Bladder microvascular endothelial cell (primary cell): ENCODE data around the gene WRAP53. TPM values are rescaled to one million over a fixed set of nuclear protein-coding genes. Genes with fewer than 3 reads are reported as not detected.

Experiments used
- total RNA-seq: library from RNA; depleted of rRNA; stranded (reverse); fragments of >200 nt; gene quantifications from 2 replicates; pipeline ENCODE4 v1.2.3, GENCODE V29; 2014

Gene WRAP53
- total RNA-seq: 8.0 and 11.8 TPM in 2 replicates

DNA sequence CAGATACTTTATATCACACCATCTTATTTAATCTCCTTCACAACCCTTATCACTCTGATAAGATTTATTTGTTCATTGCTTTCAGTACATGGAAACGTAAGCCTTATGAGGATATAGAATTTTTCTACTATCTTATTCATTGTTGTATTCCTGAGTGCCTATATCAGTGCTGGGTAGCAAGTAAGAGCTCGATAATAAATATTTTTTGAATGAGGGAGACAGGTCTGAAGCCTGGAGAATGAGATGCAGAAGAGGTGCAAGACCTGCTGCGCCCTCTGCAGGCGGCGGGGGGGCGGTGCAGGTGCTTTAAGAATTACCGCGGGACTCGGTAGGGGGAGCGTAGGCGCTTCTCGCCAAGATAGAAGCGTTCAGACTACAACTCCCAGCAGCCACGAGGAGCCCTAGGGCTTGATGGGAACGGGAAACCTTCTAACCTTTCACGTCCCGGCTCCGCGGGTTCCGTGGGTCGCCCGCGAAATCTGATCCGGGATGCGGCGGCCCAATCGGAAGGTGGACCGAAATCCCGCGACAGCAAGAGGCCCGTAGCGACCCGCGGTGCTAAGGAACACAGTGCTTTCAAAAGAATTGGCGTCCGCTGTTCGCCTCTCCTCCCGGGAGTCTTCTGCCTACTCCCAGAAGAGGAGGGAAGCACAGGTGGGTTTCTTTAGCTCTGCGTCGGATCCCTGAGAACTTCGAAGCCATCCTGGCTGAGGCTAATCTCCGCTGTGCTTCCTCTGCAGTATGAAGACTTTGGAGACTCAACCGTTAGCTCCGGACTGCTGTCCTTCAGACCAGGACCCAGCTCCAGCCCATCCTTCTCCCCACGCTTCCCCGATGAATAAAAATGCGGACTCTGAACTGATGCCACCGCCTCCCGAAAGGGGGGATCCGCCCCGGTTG lies at the start of gene WRAP53:
Gene WRAP53 (plus strand): TSS at position 570 of the 900 bp plus-strand sequence. CDS start 172 bp downstream, at position 742.

DNA sequence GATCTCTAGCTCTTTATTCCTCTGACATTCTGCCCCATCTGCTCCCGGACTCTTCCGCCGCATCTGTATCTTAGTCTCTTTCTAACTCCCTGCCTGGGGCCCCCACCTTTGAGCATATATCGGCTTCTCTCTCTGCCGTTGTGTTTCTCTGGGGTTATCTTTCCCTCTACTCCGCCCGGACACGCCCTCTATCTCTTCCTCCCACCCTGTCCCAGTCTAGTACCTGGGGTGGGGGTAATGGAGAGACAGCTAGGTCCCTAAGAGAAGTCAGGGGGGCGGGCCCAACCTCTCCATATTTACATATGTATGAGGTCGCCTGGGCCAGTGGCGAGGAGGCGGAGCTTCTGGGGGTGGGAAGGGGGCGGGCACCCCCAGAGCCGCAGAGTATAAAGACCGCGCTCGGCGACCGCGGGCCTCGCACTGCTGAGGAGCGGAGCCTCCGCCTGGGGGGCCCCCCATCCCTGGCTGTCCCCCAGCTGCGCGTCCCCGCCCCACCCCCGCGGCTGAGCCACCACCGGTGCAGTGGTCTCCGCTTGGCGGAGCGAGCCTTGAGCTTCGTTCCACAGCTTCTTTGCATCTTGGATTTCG lies 37.7 kb upstream of the WRAP53 start, which contains the start of gene ATP1B2:
Gene ATP1B2 (plus strand): TSS at position 418 of the 588 bp plus-strand sequence. CDS start 593 bp downstream, outside the sequence.

DNA sequence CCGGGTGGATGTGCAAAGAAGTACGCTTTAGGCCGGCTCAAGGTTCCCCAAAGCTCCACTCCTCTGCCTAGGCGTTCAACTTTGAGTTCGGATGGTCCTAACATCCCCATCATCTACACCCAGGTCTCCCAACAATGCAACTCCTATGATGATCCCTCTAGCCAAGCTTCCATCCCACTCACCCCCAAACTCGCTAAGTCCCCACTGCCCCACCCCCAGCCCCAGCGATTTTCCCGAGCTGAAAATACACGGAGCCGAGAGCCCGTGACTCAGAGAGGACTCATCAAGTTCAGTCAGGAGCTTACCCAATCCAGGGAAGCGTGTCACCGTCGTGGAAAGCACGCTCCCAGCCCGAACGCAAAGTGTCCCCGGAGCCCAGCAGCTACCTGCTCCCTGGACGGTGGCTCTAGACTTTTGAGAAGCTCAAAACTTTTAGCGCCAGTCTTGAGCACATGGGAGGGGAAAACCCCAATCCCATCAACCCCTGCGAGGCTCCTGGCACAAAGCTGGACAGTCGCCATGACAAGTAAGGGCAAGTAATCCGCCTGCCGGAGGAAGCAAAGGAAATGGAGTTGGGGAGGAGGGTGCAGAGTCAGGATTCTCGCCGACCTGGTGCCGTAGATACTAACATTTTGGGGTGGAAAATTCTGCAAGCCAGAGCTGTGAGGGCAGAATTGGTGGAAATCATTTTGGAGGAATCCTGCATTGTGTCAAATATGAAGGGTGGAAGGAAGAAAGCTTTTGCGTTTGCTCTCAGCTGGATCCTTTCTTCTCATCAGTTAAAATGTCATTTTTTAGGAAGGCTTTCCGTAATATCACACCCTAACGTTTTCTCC lies 987 bp upstream of the WRAP53 start, which contains the start of gene TP53:
Gene TP53 (minus strand): TSS at position 419 of the 836 bp plus-strand sequence. CDS start 10,896 bp downstream, outside the sequence.

DNA sequence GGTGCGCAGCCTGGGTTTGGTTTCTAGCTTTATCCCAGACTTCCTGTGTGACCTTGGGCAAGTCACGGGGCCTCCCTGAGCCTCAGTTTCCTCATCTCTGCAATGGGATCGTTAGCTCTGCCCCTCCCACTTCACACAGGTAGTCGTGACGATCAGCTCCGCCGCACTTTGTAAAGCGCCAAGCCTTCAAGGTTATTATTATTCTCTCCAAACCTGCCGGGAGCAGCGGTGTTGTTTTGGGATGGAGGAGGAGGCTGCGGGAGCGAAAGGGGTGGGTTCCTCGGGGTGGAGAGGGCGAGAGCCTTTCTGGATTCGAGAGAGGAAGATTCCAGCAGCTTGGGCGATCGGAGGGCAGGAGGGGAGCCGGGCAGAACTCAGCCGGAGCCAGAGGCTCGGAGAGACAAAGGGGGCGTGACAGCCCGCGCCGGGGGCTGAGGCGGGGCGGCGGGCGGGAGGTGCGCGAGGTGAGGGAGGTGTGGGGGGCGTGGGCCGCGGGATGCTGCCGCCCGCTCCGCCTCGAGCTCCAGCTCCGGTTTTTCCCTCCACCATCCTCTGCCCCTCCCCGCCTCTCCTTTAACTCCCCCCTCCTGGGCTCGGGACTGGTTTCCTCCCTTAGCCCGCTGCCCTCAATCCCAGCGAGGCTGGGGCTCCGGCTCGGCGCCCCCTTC lies 16.5 kb downstream of the WRAP53 start, which contains the start of gene EFNB3:
Gene EFNB3 (plus strand): TSS at position 602 of the 668 bp plus-strand sequence. CDS start 397 bp downstream, outside the sequence.

DNA sequence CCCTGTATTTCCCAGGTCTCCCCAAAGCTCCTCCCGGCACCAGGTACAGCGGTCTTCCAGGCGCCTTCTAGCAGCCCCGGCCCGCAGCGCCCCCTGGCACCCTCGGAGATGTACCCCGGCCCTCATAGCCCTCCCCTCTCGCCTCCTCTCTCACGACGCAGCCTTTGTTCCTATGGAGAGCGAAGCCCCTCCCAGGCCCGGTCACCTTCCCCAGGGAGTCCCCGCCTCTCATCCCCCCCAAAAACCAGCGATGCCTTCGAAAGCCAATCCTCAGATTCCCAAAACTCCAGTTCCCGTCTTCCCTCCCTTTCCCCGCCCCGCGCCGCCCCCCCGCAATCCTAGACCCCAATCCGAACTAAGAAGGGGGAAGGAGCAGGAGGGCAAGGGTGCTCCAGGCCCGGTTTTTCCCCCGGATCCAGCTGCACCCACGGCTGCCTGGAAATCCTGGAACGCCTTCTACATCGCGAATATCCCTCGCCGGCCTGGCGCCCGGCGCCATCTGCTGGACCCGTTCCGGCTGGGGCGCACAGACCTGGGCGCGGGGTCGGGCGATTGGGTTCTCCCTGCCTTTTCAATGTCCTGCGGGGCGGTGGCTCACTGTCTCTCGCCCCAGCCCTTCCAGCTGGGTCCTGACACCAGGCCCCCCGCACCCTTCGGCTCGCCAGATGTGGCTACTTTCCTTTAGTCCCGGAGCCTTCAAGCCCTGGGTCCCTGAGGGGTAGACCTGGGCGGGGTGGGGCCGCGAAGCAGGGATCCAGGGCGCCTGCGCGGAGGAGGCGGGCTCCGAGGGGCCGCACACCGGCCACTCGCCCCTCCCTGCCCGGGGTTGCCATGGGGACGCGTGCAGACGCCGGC lies 28.9 kb downstream of the WRAP53 start, which contains the start of gene DNAH2:
Gene DNAH2 (plus strand): TSS at position 844 of the 855 bp plus-strand sequence. CDS start 1,991 bp downstream, outside the sequence.

Other genes starting within 250 kb of the WRAP53 start
- gene FGF11, start 249.0 kb upstream of the WRAP53 start, total RNA-seq: 0.16 and 0.50 TPM in 2 replicates
- 7.6 and 9.4 TPM in 2 replicates for gene CHRNB1, start 243.4 kb upstream of the WRAP53 start, total RNA-seq
- gene ZBTB4, start 208.8 kb upstream of the WRAP53 start, total RNA-seq: 6.3 and 14.2 TPM in 2 replicates
- not detected in 2 replicates for gene SLC35G6, start 207.0 kb upstream of the WRAP53 start, total RNA-seq
- 76.9 and 161 TPM in 2 replicates for gene POLR2A, start 204.1 kb upstream of the WRAP53 start, total RNA-seq
- 7.8 and 17.1 TPM in 2 replicates for gene TNFSF12, start 139.4 kb upstream of the WRAP53 start, total RNA-seq
- gene TNFSF13, start 129.7 kb upstream of the WRAP53 start, total RNA-seq: 0.69 and 0.81 TPM in 2 replicates
- gene SENP3, start 126.6 kb upstream of the WRAP53 start, total RNA-seq: 62.7 and 79.3 TPM in 2 replicates
- gene CD68, start 108.8 kb upstream of the WRAP53 start, total RNA-seq: 0.65 and 1.1 TPM in 2 replicates
- 57.5 and 91.6 TPM in 2 replicates for gene MPDU1, start 104.6 kb upstream of the WRAP53 start, total RNA-seq
- gene SOX15, start 98.4 kb upstream of the WRAP53 start, total RNA-seq: 0.06 and 0.49 TPM in 2 replicates
- gene FXR2, start 73.6 kb upstream of the WRAP53 start, total RNA-seq: 28.2 and 35.0 TPM in 2 replicates
- gene SAT2, start 60.7 kb upstream of the WRAP53 start, total RNA-seq: 26.4 and 27.4 TPM in 2 replicates
- gene SHBG, start 58.3 kb upstream of the WRAP53 start, total RNA-seq: 0.38 TPM in 1 of 2 replicates, not detected in the other
- not detected in 2 replicates for gene ATP1B2, start 37.6 kb upstream of the WRAP53 start, total RNA-seq
- gene TP53, start 987 bp upstream of the WRAP53 start, total RNA-seq: 29.0 and 64.8 TPM in 2 replicates
- gene EFNB3, start 16.7 kb downstream of the WRAP53 start, total RNA-seq: 0.16 and 0.57 TPM in 2 replicates
- under 0.01 and 0.49 TPM in 2 replicates for gene DNAH2, start 29.3 kb downstream of the WRAP53 start, total RNA-seq
- 2.8 and 7.6 TPM in 2 replicates for gene KDM6B, start 145.7 kb downstream of the WRAP53 start, total RNA-seq
- 24.5 and 132 TPM in 2 replicates for gene TMEM88, start 166.6 kb downstream of the WRAP53 start, total RNA-seq
- gene NAA38, start 169.1 kb downstream of the WRAP53 start, total RNA-seq: 90.2 and 171 TPM in 2 replicates
- 9.9 and 11.8 TPM in 2 replicates for gene CYB5D1, start 169.5 kb downstream of the WRAP53 start, total RNA-seq
- gene CHD3, start 200.3 kb downstream of the WRAP53 start, total RNA-seq: 113 and 162 TPM in 2 replicates
- 1.3 and 3.0 TPM in 2 replicates for gene RNF227, start 227.8 kb downstream of the WRAP53 start, total RNA-seq
- gene KCNAB3, start 241.4 kb downstream of the WRAP53 start, total RNA-seq: 0.49 and 0.63 TPM in 2 replicates
- 45.3 and 77.3 TPM in 2 replicates for gene TRAPPC1, start 243.5 kb downstream of the WRAP53 start, total RNA-seq
- gene CNTROB, start 243.7 kb downstream of the WRAP53 start, total RNA-seq: 18.7 and 19.1 TPM in 2 replicates